ENCODE results near the gene MCUB. TPM values are rescaled to one million over a fixed set of nuclear protein-coding genes. Genes with fewer than 3 reads are reported as not detected.
A peak's percentile ranks its signal among the peaks of the same experiment; 100 is the strongest.

MCUB gene
- total and polyA plus RNA-seq, 2 experiments from 2014 or later: 6.2 to 9.9 TPM

DNA sequence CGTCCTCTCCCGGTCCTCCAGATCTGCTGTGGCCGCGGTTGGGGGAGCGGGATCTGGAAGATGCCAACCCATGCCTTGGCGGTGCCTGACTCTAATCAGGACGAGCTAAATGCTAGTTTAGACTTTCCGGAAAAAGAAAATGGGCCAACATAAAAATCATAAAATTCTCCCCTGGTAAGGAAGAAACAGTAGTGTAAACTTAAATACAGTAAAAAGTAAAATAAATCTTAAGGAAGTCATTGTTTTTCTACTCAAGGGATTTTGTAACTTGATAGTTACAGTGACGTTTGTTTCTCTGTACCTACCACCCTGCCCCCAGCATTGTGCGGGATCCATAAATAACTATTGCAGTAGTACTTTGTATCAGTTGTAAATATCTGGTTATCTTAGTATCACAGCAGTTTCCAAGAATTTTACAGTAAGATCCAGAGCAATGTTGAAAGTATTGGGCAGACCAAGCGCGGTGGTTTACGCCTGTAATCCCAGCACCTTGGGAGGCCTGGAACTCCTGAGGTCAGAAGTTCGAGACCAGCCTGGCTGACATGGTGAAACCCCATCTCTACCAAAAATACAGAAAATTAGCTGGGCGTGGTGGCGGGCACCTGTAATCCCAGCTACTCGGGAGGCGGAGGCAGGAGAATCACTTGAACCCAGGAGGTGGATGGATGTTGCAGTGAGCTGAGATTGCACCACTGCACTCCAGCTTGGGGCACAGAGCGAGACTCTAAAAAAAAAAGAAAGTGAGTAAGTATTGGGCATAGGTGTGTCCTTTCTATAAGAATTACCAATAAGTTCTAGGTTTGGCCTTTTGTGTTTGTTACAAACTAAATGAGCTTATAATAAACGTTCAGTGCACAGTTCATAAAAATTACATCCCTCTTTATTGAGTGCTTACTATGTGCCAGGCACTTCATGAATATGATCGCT lies 170.8 kb downstream of the MCUB start:
- H3K27me3 ChIP-seq: no peaks in the 10 kb centered on the region
- H3K9me2 ChIP-seq (replicated peaks; ENCODE audit: insufficient read depth): no peaks in the 10 kb centered on the region
- peak; percentile 27 for DNase-seq (ENCODE audit: low spot score)
- H3K9me3 ChIP-seq (ENCODE audit: low read depth): no peaks in the 10 kb centered on the region
- peak overlapping the region; percentile 80 for H3K4me3 ChIP-seq
- peak overlapping the region; percentile 90 for H3K4me2 ChIP-seq
- peaks cover 34% of the 10 kb centered on the region for H3K79me2 ChIP-seq
- 51% methylated on average over 21 of the region's 21 CpGs for WGBS (ENCODE audit: low lambda C conversion rate, missing lambda C conversion rate)
- peak overlapping the region; percentile 98 for H3K27ac ChIP-seq
- no peaks in the 10 kb centered on the region for H4K20me1 ChIP-seq (ENCODE audit: insufficient read depth, poor library complexity, severe bottlenecking)
- no peak for TF ChIP-seq EZH2phosphoT487 (IDR thresholded peaks at IDR 0.05; ENCODE audit: low read depth, severe bottlenecking, unreplicated experiment)
- no peaks in the 10 kb centered on the region for H3K36me3 ChIP-seq (replicated peaks; ENCODE audit: insufficient read depth, low read depth)
- peaks cover 12% of the 10 kb centered on the region for H3K4me1 ChIP-seq (ENCODE audit: insufficient read depth)
- H2AFZ ChIP-seq: peak overlapping the region; percentile 99

DNA sequence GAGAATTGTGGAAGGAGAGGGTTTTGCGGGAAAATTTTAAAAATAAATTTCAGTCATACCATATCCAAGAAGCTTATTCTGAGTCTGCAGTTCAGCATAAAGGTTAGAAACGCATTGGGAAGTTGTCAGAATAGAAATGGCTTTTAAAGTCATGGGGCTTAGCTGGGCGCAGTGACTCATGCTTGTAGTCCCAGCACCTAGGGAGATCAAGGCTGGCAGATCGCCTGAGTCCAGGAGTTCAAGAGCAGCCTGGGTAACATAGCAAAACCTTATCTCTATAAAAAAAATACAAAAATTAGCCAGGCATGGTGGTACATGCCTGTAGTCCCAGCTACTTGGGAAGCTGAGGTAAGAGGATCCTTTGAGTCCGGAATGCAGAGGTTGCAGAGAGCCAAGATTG lies 173.7 kb downstream of the MCUB start:
- no peak for DNase-seq (ENCODE audit: low spot score)
- H3K4me3 ChIP-seq: no peak overlapping the region
- peaks cover 5% of the 10 kb centered on the region for H3K79me2 ChIP-seq
- H3K27me3 ChIP-seq: no peaks in the 10 kb centered on the region
- no peak overlapping the region for H2AFZ ChIP-seq
- H4K20me1 ChIP-seq (ENCODE audit: insufficient read depth, poor library complexity, severe bottlenecking): no peaks in the 10 kb centered on the region
- H3K9me2 ChIP-seq (replicated peaks; ENCODE audit: insufficient read depth): no peaks in the 10 kb centered on the region
- H3K36me3 ChIP-seq (replicated peaks; ENCODE audit: insufficient read depth, low read depth): no peaks in the 10 kb centered on the region
- WGBS (ENCODE audit: low lambda C conversion rate, missing lambda C conversion rate): 79% methylated on average over 5 of the region's 5 CpGs
- TF ChIP-seq, protein P1, sequence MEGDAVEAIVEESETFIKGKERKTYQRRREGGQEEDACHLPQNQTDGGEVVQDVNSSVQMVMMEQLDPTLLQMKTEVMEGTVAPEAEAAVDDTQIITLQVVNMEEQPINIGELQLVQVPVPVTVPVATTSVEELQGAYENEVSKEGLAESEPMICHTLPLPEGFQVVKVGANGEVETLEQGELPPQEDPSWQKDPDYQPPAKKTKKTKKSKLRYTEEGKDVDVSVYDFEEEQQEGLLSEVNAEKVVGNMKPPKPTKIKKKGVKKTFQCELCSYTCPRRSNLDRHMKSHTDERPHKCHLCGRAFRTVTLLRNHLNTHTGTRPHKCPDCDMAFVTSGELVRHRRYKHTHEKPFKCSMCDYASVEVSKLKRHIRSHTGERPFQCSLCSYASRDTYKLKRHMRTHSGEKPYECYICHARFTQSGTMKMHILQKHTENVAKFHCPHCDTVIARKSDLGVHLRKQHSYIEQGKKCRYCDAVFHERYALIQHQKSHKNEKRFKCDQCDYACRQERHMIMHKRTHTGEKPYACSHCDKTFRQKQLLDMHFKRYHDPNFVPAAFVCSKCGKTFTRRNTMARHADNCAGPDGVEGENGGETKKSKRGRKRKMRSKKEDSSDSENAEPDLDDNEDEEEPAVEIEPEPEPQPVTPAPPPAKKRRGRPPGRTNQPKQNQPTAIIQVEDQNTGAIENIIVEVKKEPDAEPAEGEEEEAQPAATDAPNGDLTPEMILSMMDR (IDR thresholded peaks at IDR 0.05; ENCODE audit: poor library complexity): no peak
- TF ChIP-seq EZH2 (IDR thresholded peaks at IDR 0.05; ENCODE audit: borderline replicate concordance): no peak
- TF ChIP-seq EZH2phosphoT487 (IDR thresholded peaks at IDR 0.05; ENCODE audit: low read depth, severe bottlenecking, unreplicated experiment): no peak
- H3K4me1 ChIP-seq (ENCODE audit: insufficient read depth): peaks cover 18% of the 10 kb centered on the region
- no peak overlapping the region for H3K27ac ChIP-seq
- H3K4me2 ChIP-seq: no peak overlapping the region
- no peaks in the 10 kb centered on the region for H3K9me3 ChIP-seq (ENCODE audit: low read depth)

DNA sequence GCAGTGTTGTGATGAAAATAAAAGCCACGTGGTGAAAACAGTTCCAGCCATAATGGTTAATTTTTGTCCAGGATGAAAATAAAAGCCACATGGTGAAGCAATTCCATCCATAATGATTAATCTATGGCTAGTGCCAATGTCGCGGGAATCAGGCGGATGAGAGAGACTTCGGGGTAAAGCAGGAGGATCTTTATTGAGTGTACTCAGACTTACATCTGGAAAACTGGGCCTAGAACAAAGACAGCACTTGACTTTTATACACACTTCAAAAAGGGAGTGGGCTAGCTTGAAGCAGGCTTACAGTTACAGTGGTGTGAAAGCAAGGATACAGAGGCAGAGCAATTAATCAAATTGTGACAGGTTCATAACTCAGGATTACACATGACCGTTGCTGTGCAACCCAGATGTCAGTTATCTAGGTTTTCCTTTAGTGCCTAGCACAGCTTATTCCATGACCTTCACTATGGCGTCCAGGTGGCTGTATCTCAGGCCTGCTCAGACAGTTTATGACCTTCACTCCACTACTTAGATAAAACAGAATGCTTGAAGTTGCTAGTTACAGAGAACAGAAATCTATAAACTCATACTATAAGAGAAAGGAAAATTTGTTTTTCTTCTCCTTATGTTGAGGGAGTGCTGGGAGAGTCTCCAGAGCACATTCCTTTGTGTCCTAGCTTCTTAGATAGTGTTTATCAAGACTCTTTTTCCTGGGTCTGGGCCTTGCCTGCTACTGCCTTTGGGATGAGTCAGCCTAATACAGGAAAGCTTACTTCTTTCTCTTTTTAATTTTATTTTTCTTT lies 175.7 kb downstream of the MCUB start:
- H3K4me2 ChIP-seq: peak overlapping the region; percentile 28
- H3K79me2 ChIP-seq: no peaks in the 10 kb centered on the region
- H3K27me3 ChIP-seq: no peaks in the 10 kb centered on the region
- H3K4me1 ChIP-seq (ENCODE audit: insufficient read depth): peaks cover 18% of the 10 kb centered on the region
- H3K36me3 ChIP-seq (replicated peaks; ENCODE audit: insufficient read depth, low read depth): no peaks in the 10 kb centered on the region
- 30% methylated on average over 7 of the region's 7 CpGs for WGBS (ENCODE audit: low lambda C conversion rate, missing lambda C conversion rate)
- H4K20me1 ChIP-seq (ENCODE audit: insufficient read depth, poor library complexity, severe bottlenecking): no peaks in the 10 kb centered on the region
- peak overlapping the region; percentile 92 for H3K27ac ChIP-seq
- TF ChIP-seq EZH2 (IDR thresholded peaks at IDR 0.05; ENCODE audit: borderline replicate concordance) (no peak), EZH2phosphoT487 (IDR thresholded peaks at IDR 0.05; ENCODE audit: low read depth, severe bottlenecking, unreplicated experiment) (no peak)
- TF ChIP-seq, protein P1 (IDR thresholded peaks at IDR 0.05; ENCODE audit: poor library complexity): no peak
- H3K9me2 ChIP-seq (replicated peaks; ENCODE audit: insufficient read depth): no peaks in the 10 kb centered on the region
- no peak overlapping the region for H2AFZ ChIP-seq
- H3K9me3 ChIP-seq (ENCODE audit: low read depth): no peaks in the 10 kb centered on the region
- no peak overlapping the region for H3K4me3 ChIP-seq
- peak; percentile 74 for DNase-seq (ENCODE audit: low spot score)

Small RNAs within 50 kb of the gene (small RNA-seq; reads per million reads assigned to genes)
- gene HIGD1AP14: not detected

Other genes with a start within 250 kb of the MCUB start
- 28.3 and 29.3 TPM in 2 replicates for gene SEC24B, start 126.4 kb upstream of the MCUB start, total RNA-seq
- gene SEC24B, start 126.4 kb upstream of the MCUB start, polyA plus RNA-seq: 17.2 TPM in 2 replicates
- gene CASP6, start 143.2 kb downstream of the MCUB start, total RNA-seq: 77.7 and 78.4 TPM in 2 replicates
- 83.4 and 103 TPM in 2 replicates for gene CASP6, start 143.2 kb downstream of the MCUB start, polyA plus RNA-seq
- 32.7 and 494 TPM in 2 replicates for gene PLA2G12A, start 169.8 kb downstream of the MCUB start, total RNA-seq
- gene PLA2G12A, start 169.8 kb downstream of the MCUB start, polyA plus RNA-seq: 91.4 and 94.9 TPM in 2 replicates
- gene CFI, start 241.8 kb downstream of the MCUB start, total RNA-seq: 162 and 163 TPM in 2 replicates
- 108 and 112 TPM in 2 replicates for gene CFI, start 241.8 kb downstream of the MCUB start, polyA plus RNA-seq